ENCODE measurements around the gene MATN3.

- no peak for TF ChIP-seq CTCF (conservative IDR thresholded peaks at IDR 0.05; ENCODE audit: low read depth, low read length)
- no peak for TF ChIP-seq EZH2 (IDR thresholded peaks at IDR 0.05; ENCODE audit: low read length, unreplicated experiment)
Observed at GRCh38 chr2:20051532-20052228, 39.2 kb upstream of the MATN3 start, which contains the start of gene LAPTM4A.

Measured in PC-3 (cell line).